Smooth muscle cell (in vitro differentiated cells): ENCODE data around the gene SMC2. TPM values are rescaled to one million over a fixed set of nuclear protein-coding genes. Genes with fewer than 3 reads are reported as not detected.
A peak's percentile ranks its signal among the peaks of the same experiment; 100 is the strongest.

Source experiments
- DNase-seq: peaks from one replicate; lab custom pipeline; 2025; ENCODE audit not compliant: unreplicated experiment; lab: John Stamatoyannopoulos, UW
- H2AFZ ChIP-seq: fragments of 200-600 bp; sonication (generic); 2 replicates; pipeline ENCODE4 v1.6.0; 2016; ENCODE audit warnings: antibody characterized with exemption, low read depth, mild to moderate bottlenecking
- H3F3A ChIP-seq: fragments of 200-600 bp; sonication (generic); 2 replicates; pipeline ENCODE4 v1.6.0; 2017; ENCODE audit warnings: antibody characterized with exemption, low read depth
- H3K27ac ChIP-seq: fragments of 200-600 bp; sonication (generic); 2 replicates; pipeline ENCODE4 v1.5.1; 2016; ENCODE audit warnings: low read depth, mild to moderate bottlenecking
- H3K27me3 ChIP-seq: fragments of 200-600 bp; sonication (generic); 2 replicates; pipeline ENCODE4 v1.6.1; 2016; ENCODE audit warnings: low read depth, mild to moderate bottlenecking
- H3K36me3 ChIP-seq: fragments of 200-600 bp; sonication (generic); 2 replicates; pipeline ENCODE4 v1.5.1; 2016; ENCODE audit warnings: low read depth
- H3K4me1 ChIP-seq: fragments of 200-600 bp; sonication (generic); 2 replicates; pipeline ENCODE4 v1.5.1; 2016; ENCODE audit warnings: low read depth
- H3K4me2 ChIP-seq: fragments of 200-600 bp; sonication (generic); 2 replicates; pipeline ENCODE4 v1.6.0; 2016; ENCODE audit warnings: mild to moderate bottlenecking
- H3K4me3 ChIP-seq: fragments of 200-600 bp; sonication (generic); 2 replicates; pipeline ENCODE4 v1.5.1; 2016; ENCODE audit warnings: mild to moderate bottlenecking
- H3K79me2 ChIP-seq: fragments of 200-600 bp; sonication (generic); 2 replicates; pipeline ENCODE4 v1.6.0; 2016; ENCODE audit warnings: low read depth, mild to moderate bottlenecking
- H3K9ac ChIP-seq: fragments of 200-600 bp; sonication (generic); 2 replicates; pipeline ENCODE4 v1.6.0; 2016; ENCODE audit warnings: low read depth
- H3K9me3 ChIP-seq: fragments of 200-600 bp; sonication (generic); replicated peaks from 2 replicates; pipeline ENCODE4 v1.5.1; 2016; ENCODE audit warnings: low read depth
- H4K20me1 ChIP-seq: fragments of 200-600 bp; sonication (generic); 2 replicates; pipeline ENCODE4 v1.6.0; 2016; ENCODE audit warnings: low read depth
- CTCF ChIP-seq: fragments of 200-600 bp; sonication (generic); IDR thresholded peaks from 2 replicates; pipeline ENCODE4 v1.5.1; 2017; ENCODE audit warnings: borderline replicate concordance, mild to moderate bottlenecking, antibody characterized with exemption; ENCODE audit not compliant: insufficient read depth, poor library complexity, severe bottlenecking
- WGBS: methylation state at CpG from one replicate; pipeline ENCODE4 v1.1.7; 2016; ENCODE audit warnings: low lambda C conversion rate; 5-methylcytosine and 5-hydroxymethylcytosine counted together
- polyA plus RNA-seq: library from polyadenylated mRNA; unstranded; fragments of >200 nt; fragmentation: Nextera tagmentation; extraction: Ambion mirVana; gene quantifications from 2 replicates; pipeline ENCODE4 v1.2.1, GENCODE V29; 2016
- total RNA-seq: library from RNA; depleted of rRNA; stranded (reverse); fragments of >200 nt; gene quantifications from 2 replicates; pipeline ENCODE4 v1.2.3, GENCODE V29; 2014

Gene SMC2
- total and polyA plus RNA-seq, 2 experiments from 2014 or later: 13.9 to 17.6 TPM

GRCh38 chr9:104071589-104071988 lies 22.5 kb upstream of the SMC2 start:
- Histone ChIP-seq H3K4me3 (no peak overlapping the region), H3K79me2 (no peaks in the 10 kb centered on the region), H3F3A (no peaks in the 10 kb centered on the region), H3K27ac (no peak overlapping the region), H3K4me2 (no peak overlapping the region), H4K20me1 (no peaks in the 10 kb centered on the region), H2AFZ (no peak overlapping the region), H3K27me3 (no peaks in the 10 kb centered on the region), H3K4me1 (no peaks in the 10 kb centered on the region), H3K9me3 (no peaks in the 10 kb centered on the region), H3K36me3 (no peaks in the 10 kb centered on the region), H3K9ac (no peak overlapping the region)
- no peak for DNase-seq
- TF ChIP-seq CTCF: no peak
- WGBS: 78% methylated on average over 1 of the region's 1 CpG

GRCh38 chr9:104073098-104073769 lies 20.9 kb upstream of the SMC2 start:
- Histone ChIP-seq H4K20me1 (no peaks in the 10 kb centered on the region), H3K79me2 (no peaks in the 10 kb centered on the region), H3K9me3 (no peaks in the 10 kb centered on the region), H3K9ac (no peak overlapping the region), H3F3A (no peaks in the 10 kb centered on the region), H3K27me3 (no peaks in the 10 kb centered on the region), H3K36me3 (no peaks in the 10 kb centered on the region), H2AFZ (no peak overlapping the region), H3K4me1 (no peaks in the 10 kb centered on the region), H3K4me3 (no peak overlapping the region), H3K27ac (no peak overlapping the region), H3K4me2 (no peak overlapping the region)
- no peak for DNase-seq
- no peak for TF ChIP-seq CTCF
- WGBS: 57% methylated on average over 3 of the region's 3 CpGs

DNA sequence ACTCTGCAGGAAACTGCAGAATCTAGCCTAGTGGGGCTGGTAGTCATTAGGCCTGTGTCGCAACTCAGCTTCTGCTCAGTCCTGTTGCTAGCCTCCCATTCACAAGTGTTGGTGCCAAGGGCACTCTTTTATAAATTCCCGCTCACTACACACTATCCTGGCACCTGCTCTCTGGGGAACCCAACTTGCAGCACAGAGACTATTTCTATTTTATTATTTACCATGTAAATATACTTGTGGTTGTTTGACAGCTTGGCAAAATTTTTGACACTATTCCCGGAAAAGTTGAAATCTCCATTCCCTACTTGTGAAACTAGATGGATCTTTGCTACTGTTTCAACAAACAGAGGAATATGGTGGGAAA lies 20.4 kb upstream of the SMC2 start:
- Histone ChIP-seq H3K4me3 (no peak overlapping the region), H4K20me1 (no peaks in the 10 kb centered on the region), H3K9me3 (no peaks in the 10 kb centered on the region), H3K4me1 (no peaks in the 10 kb centered on the region), H3K27me3 (no peaks in the 10 kb centered on the region), H3F3A (no peaks in the 10 kb centered on the region), H3K4me2 (no peak overlapping the region), H2AFZ (no peak overlapping the region), H3K9ac (no peak overlapping the region), H3K27ac (no peak overlapping the region), H3K36me3 (no peaks in the 10 kb centered on the region), H3K79me2 (no peaks in the 10 kb centered on the region)
- DNase-seq: no peak
- TF ChIP-seq CTCF: no peak
- 91% methylated on average over 3 of the region's 3 CpGs for WGBS

- no peak overlapping the region for H3K9ac ChIP-seq
- H3K4me2 ChIP-seq: peak overlapping the region; percentile 4
- H3F3A ChIP-seq: no peaks in the 10 kb centered on the region
- no peaks in the 10 kb centered on the region for H4K20me1 ChIP-seq
- H3K27ac ChIP-seq: no peak overlapping the region
- no peaks in the 10 kb centered on the region for H3K36me3 ChIP-seq
- H3K4me1 ChIP-seq: no peaks in the 10 kb centered on the region
- H3K9me3 ChIP-seq: no peaks in the 10 kb centered on the region
- DNase-seq: no peak
- no peak overlapping the region for H3K4me3 ChIP-seq
- H2AFZ ChIP-seq: no peak overlapping the region
- WGBS: 43% methylated on average over 2 of the region's 2 CpGs
- TF ChIP-seq CTCF: no peak
- no peaks in the 10 kb centered on the region for H3K27me3 ChIP-seq
- no peaks in the 10 kb centered on the region for H3K79me2 ChIP-seq
Measured at GRCh38 chr9:104074876-104075275, 19.2 kb upstream of the SMC2 start.
